C4-2B (cell line): ENCODE measurements around the gene TSPAN11.

Source experiments
- CTCF ChIP-seq: fragments of 450-650 bp; conservative IDR thresholded peaks from 2 replicates; pipeline ENCODE4 v1.5.1; 2017; ENCODE audit warnings: mild to moderate bottlenecking
- ZFX ChIP-seq: fragments of 450-650 bp; IDR thresholded peaks from 2 replicates; pipeline ENCODE4 v1.6.1; 2017

GRCh38 chr12:30997685-30998440, 71.3 kb downstream of the TSPAN11 start:
- TF ChIP-seq CTCF: no peak
- TF ChIP-seq ZFX: no peak
